ENCODE data around the gene OR2L2. TPM values are rescaled to one million over a fixed set of nuclear protein-coding genes. Genes with fewer than 3 reads are reported as not detected.

The OR2L2 gene
- total and polyA plus RNA-seq, 2 experiments from 2014 or later = 0.06 TPM; not detected in 1

DNA sequence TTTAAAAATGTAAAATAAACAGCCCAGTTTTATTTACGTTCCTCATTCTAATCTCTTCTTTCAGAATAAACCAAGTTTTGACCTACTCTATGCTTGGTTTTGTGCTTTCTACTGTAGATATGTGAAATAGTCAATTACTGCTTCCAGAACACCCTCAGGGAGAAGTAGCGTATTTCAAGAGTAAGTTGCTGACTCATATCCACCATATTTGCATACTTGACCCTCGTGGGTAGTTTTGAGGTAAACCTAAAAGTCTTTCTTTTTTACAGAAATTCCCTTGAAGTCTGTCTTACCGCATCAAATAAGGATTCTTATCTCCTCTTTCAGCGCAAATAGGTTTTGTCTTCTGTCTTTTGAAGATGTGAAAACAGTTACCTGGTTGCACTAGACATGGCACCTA, 15.3 kb downstream of the OR2L2 start:
- Histone ChIP-seq H3K4me3 (no peak overlapping the region), H3K79me2 (no peaks in the 10 kb centered on the region), H2AFZ (no peak overlapping the region)

DNA sequence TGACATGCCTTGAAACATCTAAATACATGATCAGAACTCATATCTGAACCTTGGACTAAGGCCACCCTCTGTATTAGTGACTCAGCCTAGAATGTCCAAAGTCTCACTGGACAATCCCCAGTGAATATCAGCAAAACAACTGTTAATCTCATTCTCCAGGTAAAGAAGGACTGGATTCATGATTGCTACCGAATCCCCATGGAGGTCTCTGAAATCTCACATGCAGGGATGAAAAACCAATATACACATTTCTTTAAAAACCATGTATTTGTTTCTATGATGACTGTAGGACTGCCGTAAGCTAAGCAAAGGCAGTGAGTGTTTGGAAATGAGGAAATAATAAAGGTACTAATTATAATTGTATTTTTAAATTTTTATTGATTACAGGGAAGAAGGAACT, 16.7 kb downstream of the OR2L2 start, which contains the start of gene OR2L3:
OR2L3 (plus strand) TSS at position 301 of the 400 bp plus-strand sequence. CDS start 13,846 bp downstream, outside the sequence.
- WGBS (ENCODE audit: low lambda C conversion rate, missing lambda C conversion rate) = 63% methylated on average over 2 of the region's 2 CpGs

More for the DNA sequence above, 15.3 kb downstream of the OR2L2 start:
- H3K4me2 ChIP-seq = no peak overlapping the region
- H3K36me3 ChIP-seq (replicated peaks; ENCODE audit: insufficient read depth, low read depth) = no peaks in the 10 kb centered on the region
- H3K9me3 ChIP-seq (ENCODE audit: low read depth) = peaks cover 5% of the 10 kb centered on the region
- H3K9me2 ChIP-seq (replicated peaks; ENCODE audit: insufficient read depth) = no peaks in the 10 kb centered on the region
- TF ChIP-seq, protein P1, sequence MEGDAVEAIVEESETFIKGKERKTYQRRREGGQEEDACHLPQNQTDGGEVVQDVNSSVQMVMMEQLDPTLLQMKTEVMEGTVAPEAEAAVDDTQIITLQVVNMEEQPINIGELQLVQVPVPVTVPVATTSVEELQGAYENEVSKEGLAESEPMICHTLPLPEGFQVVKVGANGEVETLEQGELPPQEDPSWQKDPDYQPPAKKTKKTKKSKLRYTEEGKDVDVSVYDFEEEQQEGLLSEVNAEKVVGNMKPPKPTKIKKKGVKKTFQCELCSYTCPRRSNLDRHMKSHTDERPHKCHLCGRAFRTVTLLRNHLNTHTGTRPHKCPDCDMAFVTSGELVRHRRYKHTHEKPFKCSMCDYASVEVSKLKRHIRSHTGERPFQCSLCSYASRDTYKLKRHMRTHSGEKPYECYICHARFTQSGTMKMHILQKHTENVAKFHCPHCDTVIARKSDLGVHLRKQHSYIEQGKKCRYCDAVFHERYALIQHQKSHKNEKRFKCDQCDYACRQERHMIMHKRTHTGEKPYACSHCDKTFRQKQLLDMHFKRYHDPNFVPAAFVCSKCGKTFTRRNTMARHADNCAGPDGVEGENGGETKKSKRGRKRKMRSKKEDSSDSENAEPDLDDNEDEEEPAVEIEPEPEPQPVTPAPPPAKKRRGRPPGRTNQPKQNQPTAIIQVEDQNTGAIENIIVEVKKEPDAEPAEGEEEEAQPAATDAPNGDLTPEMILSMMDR (IDR thresholded peaks at IDR 0.05; ENCODE audit: poor library complexity) = no peak
- TF ChIP-seq EZH2 (IDR thresholded peaks at IDR 0.05; ENCODE audit: borderline replicate concordance) (no peak), EZH2phosphoT487 (IDR thresholded peaks at IDR 0.05; ENCODE audit: low read depth, severe bottlenecking, unreplicated experiment) (no peak)
- H3K27me3 ChIP-seq = no peaks in the 10 kb centered on the region
- 52% methylated on average over 5 of the region's 5 CpGs for WGBS (ENCODE audit: low lambda C conversion rate, missing lambda C conversion rate)
- H4K20me1 ChIP-seq (ENCODE audit: insufficient read depth, poor library complexity, severe bottlenecking) = no peaks in the 10 kb centered on the region
- H3K27ac ChIP-seq = no peak overlapping the region
- DNase-seq (ENCODE audit: low spot score) = no peak
- no peaks in the 10 kb centered on the region for H3K4me1 ChIP-seq (ENCODE audit: insufficient read depth)

DNA sequence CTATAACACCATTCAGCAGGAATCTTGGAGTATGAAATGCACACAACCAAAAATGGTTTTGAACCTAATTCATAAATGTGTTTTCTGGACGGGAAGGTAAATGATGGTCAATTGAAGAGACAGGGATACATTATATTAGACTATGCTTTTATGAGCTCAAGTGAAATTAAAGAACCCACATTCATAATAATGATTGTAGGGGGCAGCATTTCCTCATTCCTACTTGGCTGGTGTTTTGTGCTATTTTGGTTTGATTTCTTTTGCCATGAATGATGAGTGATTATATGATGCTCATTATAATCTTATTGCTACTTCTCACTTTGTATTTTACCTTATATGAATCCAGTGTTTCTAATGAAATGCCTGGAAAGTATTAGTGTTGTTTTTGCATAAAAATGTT, 17.1 kb downstream of the OR2L2 start:
- Histone ChIP-seq H3K9me3 (ENCODE audit: low read depth) (peaks cover 5% of the 10 kb centered on the region), H3K4me1 (ENCODE audit: insufficient read depth) (no peaks in the 10 kb centered on the region), H3K27me3 (no peaks in the 10 kb centered on the region), H2AFZ (no peak overlapping the region), H3K36me3 (replicated peaks; ENCODE audit: insufficient read depth, low read depth) (no peaks in the 10 kb centered on the region), H3K9me2 (replicated peaks; ENCODE audit: insufficient read depth) (no peaks in the 10 kb centered on the region), H3K4me3 (no peak overlapping the region), H3K4me2 (no peak overlapping the region), H3K79me2 (no peaks in the 10 kb centered on the region), H3K27ac (no peak overlapping the region), H4K20me1 (ENCODE audit: insufficient read depth, poor library complexity, severe bottlenecking) (no peaks in the 10 kb centered on the region)
- no peak for TF ChIP-seq EZH2 (IDR thresholded peaks at IDR 0.05; ENCODE audit: borderline replicate concordance)
- no peak for TF ChIP-seq EZH2phosphoT487 (IDR thresholded peaks at IDR 0.05; ENCODE audit: low read depth, severe bottlenecking, unreplicated experiment)
- TF ChIP-seq, protein P1 (IDR thresholded peaks at IDR 0.05; ENCODE audit: poor library complexity) = no peak
- no peak for DNase-seq (ENCODE audit: low spot score)
- 47% methylated on average over 1 of the region's 1 CpG for whole genome bisulfite sequencing (ENCODE audit: low lambda C conversion rate, missing lambda C conversion rate)

More for the DNA sequence above, 16.7 kb downstream of the OR2L2 start, which contains the start of gene OR2L3:
- Histone ChIP-seq H3K27me3 (no peaks in the 10 kb centered on the region), H3K4me1 (ENCODE audit: insufficient read depth) (no peaks in the 10 kb centered on the region), H3K9me3 (ENCODE audit: low read depth) (peaks cover 5% of the 10 kb centered on the region), H3K4me2 (no peak within 1 kb of the TSS), H3K9me2 (replicated peaks; ENCODE audit: insufficient read depth) (no peaks in the 10 kb centered on the region), H3K27ac (no peak within 1 kb of the TSS), H3K79me2 (no peaks in the 10 kb centered on the region), H3K4me3 (no peak within 1 kb of the TSS), H3K36me3 (replicated peaks; ENCODE audit: insufficient read depth, low read depth) (no peaks in the 10 kb centered on the region), H4K20me1 (ENCODE audit: insufficient read depth, poor library complexity, severe bottlenecking) (no peaks in the 10 kb centered on the region), H2AFZ (no peak within 1 kb of the TSS)
- no peak for DNase-seq (ENCODE audit: low spot score)
- TF ChIP-seq, protein P1 (IDR thresholded peaks at IDR 0.05; ENCODE audit: poor library complexity) = no peak
- TF ChIP-seq EZH2 (IDR thresholded peaks at IDR 0.05; ENCODE audit: borderline replicate concordance) (no peak), EZH2phosphoT487 (IDR thresholded peaks at IDR 0.05; ENCODE audit: low read depth, severe bottlenecking, unreplicated experiment) (no peak)

DNA sequence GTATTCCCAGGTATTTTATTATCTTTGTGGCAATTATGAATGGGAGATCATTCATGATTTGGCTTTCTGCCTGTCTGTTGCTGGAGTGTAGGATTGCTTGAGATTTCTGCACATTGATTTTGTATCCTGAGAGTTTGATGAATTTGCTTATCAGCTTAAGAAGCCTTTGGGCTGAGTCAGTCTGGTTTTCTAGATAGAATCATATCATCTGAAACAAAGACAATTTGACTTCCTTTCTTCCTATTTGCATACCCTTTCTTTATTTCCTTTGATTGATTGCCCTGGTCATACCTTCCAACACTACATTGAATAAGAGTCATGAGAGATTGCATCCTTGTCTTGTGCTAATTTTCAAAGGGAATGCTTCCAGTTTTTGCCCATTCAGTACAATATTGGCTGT, 24.8 kb downstream of the OR2L2 start:
- Histone ChIP-seq H3K9me2 (replicated peaks; ENCODE audit: insufficient read depth) (no peaks in the 10 kb centered on the region), H4K20me1 (ENCODE audit: insufficient read depth, poor library complexity, severe bottlenecking) (no peaks in the 10 kb centered on the region), H3K4me2 (no peak overlapping the region), H3K27me3 (no peaks in the 10 kb centered on the region), H3K36me3 (replicated peaks; ENCODE audit: insufficient read depth, low read depth) (no peaks in the 10 kb centered on the region), H3K4me1 (ENCODE audit: insufficient read depth) (no peaks in the 10 kb centered on the region), H3K27ac (no peak overlapping the region), H3K4me3 (no peak overlapping the region), H3K79me2 (no peaks in the 10 kb centered on the region), H2AFZ (no peak overlapping the region), H3K9me3 (ENCODE audit: low read depth) (no peaks in the 10 kb centered on the region)
- DNase-seq (ENCODE audit: low spot score) = no peak
- TF ChIP-seq EZH2 (IDR thresholded peaks at IDR 0.05; ENCODE audit: borderline replicate concordance) (no peak), EZH2phosphoT487 (IDR thresholded peaks at IDR 0.05; ENCODE audit: low read depth, severe bottlenecking, unreplicated experiment) (no peak)
- TF ChIP-seq, protein P1 (IDR thresholded peaks at IDR 0.05; ENCODE audit: poor library complexity) = no peak
